Central memory CD4-positive, alpha-beta T cell (primary cell): Measurements from ENCODE around the gene LRIG1.

ENCODE experiments used
- DNase-seq: peaks from one replicate; pipeline ENCODE4 v3.0.0; 2022

Gene LRIG1

GRCh38 chr3:66486202-66486601, 14.6 kb downstream of the LRIG1 start:
- DNase-seq, result no peak

- no peak for DNase-seq
Measured at GRCh38 chr3:66485291-66485968, 15.4 kb downstream of the LRIG1 start.

- DNase-seq, result no peak
Measured at GRCh38 chr3:66484106-66484844, 16.5 kb downstream of the LRIG1 start.

GRCh38 chr3:66483409-66483906, 17.4 kb downstream of the LRIG1 start:
- peak; percentile 26 for DNase-seq

GRCh38 chr3:66483006-66483405, 17.8 kb downstream of the LRIG1 start:
- DNase-seq, result no peak

GRCh38 chr3:66482018-66482404, 18.8 kb downstream of the LRIG1 start:
- no peak for DNase-seq

- no peak for DNase-seq
Measured at GRCh38 chr3:66481071-66482017, 19.5 kb downstream of the LRIG1 start.

- peak; percentile 65 for DNase-seq
Measured at GRCh38 chr3:66480666-66481065, 20.2 kb downstream of the LRIG1 start.

- no peak for DNase-seq
Measured at GRCh38 chr3:66479532-66479947, 21.3 kb downstream of the LRIG1 start.

- DNase-seq, result no peak
Measured at GRCh38 chr3:66478960-66479359, 21.9 kb downstream of the LRIG1 start.

- no peak for DNase-seq
Measured at GRCh38 chr3:66477856-66478255, 23.0 kb downstream of the LRIG1 start.

GRCh38 chr3:66476852-66477381, 23.9 kb downstream of the LRIG1 start:
- DNase-seq, result no peak

GRCh38 chr3:66475386-66476020, 25.3 kb downstream of the LRIG1 start:
- no peak for DNase-seq

GRCh38 chr3:66473692-66474091, 27.1 kb downstream of the LRIG1 start:
- no peak for DNase-seq

GRCh38 chr3:66473181-66473580, 27.6 kb downstream of the LRIG1 start:
- DNase-seq, result no peak

GRCh38 chr3:66472313-66473134, 28.3 kb downstream of the LRIG1 start:
- DNase-seq, result peak; percentile 20

GRCh38 chr3:66470956-66471686, 29.7 kb downstream of the LRIG1 start:
- no peak for DNase-seq

GRCh38 chr3:66470285-66470684, 30.5 kb downstream of the LRIG1 start:
- no peak for DNase-seq

GRCh38 chr3:66469220-66469640, 31.6 kb downstream of the LRIG1 start:
- no peak for DNase-seq

GRCh38 chr3:66467996-66468735, 32.7 kb downstream of the LRIG1 start:
- no peak for DNase-seq
